Liver (tissue), 3 donors: ENCODE data around the gene WNT10A.

Experiments used
- EGR1 ChIP-seq, 2 donors: IDR thresholded peaks; 2 replicates each; pipeline ENCODE4 v1.6.1; 2016 to 2018; ENCODE audit warnings: antibody characterized with exemption in 2 of 2, low read depth in 2 of 2
- FOXA1 ChIP-seq: IDR thresholded peaks from 2 replicates; pipeline ENCODE4 v1.6.1; 2016; ENCODE audit warnings: antibody characterized with exemption
- GABPA ChIP-seq, 2 donors: IDR thresholded peaks in 1 of 2; conservative IDR thresholded peaks in 1 of 2; 2 replicates each; pipeline ENCODE4 v1.6.1; 2016; ENCODE audit warnings: antibody characterized with exemption in 2 of 2, mild to moderate bottlenecking in 1 of 2, moderate library complexity in 1 of 2
- RAD21 ChIP-seq, 2 donors: IDR thresholded peaks; 2 replicates each; pipeline ENCODE4 v1.6.1; 2016; ENCODE audit warnings: antibody characterized with exemption in 2 of 2, mild to moderate bottlenecking in 2 of 2
- REST ChIP-seq: IDR thresholded peaks from 2 replicates; pipeline ENCODE4 v1.6.1; 2016; ENCODE audit warnings: antibody characterized with exemption, mild to moderate bottlenecking
- TAF1 ChIP-seq: conservative IDR thresholded peaks from 2 replicates; pipeline ENCODE4 v1.6.1; 2016; ENCODE audit warnings: antibody characterized with exemption, mild to moderate bottlenecking
- TF ChIP-seq, protein P1 (sequence below): fragments of 150-350 bp; IDR thresholded peaks from 2 replicates; pipeline ENCODE4 v1.5.1; 2017; ENCODE audit warnings: improper control_type of control experiment, low read depth, low read length; ENCODE audit not compliant: missing input control
- TF ChIP-seq, protein P2 (sequence below): IDR thresholded peaks from 2 replicates; pipeline ENCODE4 v1.6.1; 2016; ENCODE audit warnings: antibody characterized with exemption
- donor health status: healthy.
- donor health status: healthy.

DNA sequence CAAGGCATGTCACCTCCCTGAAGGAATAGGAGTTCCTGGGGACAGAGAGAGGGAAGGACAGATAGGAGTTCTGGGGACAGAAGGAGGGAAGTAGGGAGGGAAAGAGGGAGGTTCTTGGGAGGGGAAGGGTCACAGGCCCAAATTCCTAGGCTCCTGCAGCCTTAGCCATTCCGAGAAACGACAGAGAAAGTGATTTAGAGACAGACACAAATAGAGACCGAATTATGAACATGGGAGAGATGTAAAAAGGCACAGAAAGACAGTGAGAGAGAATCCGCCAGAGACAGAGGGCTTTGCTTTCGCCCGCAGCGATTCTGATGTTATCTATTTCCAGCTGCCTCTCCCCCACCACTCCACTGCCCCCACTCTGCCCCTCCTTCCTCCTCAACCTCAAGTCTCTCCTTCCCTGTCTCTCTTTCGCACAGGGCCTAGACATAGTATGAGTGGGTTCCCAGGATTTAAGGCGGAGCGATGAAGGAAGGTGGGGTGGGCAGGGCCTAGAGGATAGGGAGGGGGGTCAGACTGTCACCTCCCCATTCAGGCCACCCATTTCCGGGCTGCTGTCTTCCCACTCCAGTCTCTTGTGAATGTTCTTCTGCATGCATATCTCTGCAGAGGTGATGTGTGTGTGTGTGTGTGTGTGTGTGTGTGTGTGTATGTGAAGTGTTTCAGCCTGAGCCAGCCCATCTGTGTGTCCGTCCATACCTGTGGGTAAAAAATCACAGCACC lies 24.3 kb upstream of the WNT10A start:
- TF ChIP-seq FOXA1 (no peak), REST (no peak), RAD21 (IDR thresholded peaks at IDR 0.05) (no peak), EGR1 (IDR thresholded peaks at IDR 0.05; ENCODE audit: low read depth in 2 of 2) (no peak), TAF1 (no peak), GABPA (IDR thresholded peaks at IDR 0.05 in 1 of 2, conservative IDR thresholded peaks at IDR 0.05 in 1 of 2) (no peak)
- TF ChIP-seq, protein P1, sequence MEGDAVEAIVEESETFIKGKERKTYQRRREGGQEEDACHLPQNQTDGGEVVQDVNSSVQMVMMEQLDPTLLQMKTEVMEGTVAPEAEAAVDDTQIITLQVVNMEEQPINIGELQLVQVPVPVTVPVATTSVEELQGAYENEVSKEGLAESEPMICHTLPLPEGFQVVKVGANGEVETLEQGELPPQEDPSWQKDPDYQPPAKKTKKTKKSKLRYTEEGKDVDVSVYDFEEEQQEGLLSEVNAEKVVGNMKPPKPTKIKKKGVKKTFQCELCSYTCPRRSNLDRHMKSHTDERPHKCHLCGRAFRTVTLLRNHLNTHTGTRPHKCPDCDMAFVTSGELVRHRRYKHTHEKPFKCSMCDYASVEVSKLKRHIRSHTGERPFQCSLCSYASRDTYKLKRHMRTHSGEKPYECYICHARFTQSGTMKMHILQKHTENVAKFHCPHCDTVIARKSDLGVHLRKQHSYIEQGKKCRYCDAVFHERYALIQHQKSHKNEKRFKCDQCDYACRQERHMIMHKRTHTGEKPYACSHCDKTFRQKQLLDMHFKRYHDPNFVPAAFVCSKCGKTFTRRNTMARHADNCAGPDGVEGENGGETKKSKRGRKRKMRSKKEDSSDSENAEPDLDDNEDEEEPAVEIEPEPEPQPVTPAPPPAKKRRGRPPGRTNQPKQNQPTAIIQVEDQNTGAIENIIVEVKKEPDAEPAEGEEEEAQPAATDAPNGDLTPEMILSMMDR = no peak
- TF ChIP-seq, protein P2, sequence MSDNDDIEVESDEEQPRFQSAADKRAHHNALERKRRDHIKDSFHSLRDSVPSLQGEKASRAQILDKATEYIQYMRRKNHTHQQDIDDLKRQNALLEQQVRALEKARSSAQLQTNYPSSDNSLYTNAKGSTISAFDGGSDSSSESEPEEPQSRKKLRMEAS = no peak
